ENCODE results near the gene PLXNA2. TPM values are rescaled to one million over a fixed set of nuclear protein-coding genes. Genes with fewer than 3 reads are reported as not detected.

Gene PLXNA2
- total RNA-seq, 1 donor from 2014 or later, result 0.82 TPM

GRCh38 chr1:208289716-208290115 lies 45.5 kb upstream of the PLXNA2 start:
- DNase-seq (no peak), ATAC-seq (ENCODE audit: low read depth) (no peak)
- H3K9me3 Mint-ChIP-seq, result no peaks in the 10 kb centered on the region
- no peaks in the 10 kb centered on the region for H3K4me1 Mint-ChIP-seq
- POLR2A ChIA-PET, result no interaction called here
- H3K27me3 Mint-ChIP-seq, result peaks cover 21% of the 10 kb centered on the region
- TF ChIP-seq CTCF (IDR thresholded peaks at IDR 0.05), result no peak
- H3K27ac Mint-ChIP-seq, result no peak overlapping the region
- no peaks in the 10 kb centered on the region for H3K36me3 Mint-ChIP-seq (ENCODE audit: low read depth)
- CTCF ChIA-PET, result interaction anchor here (0.6 kb wide), 1 partner anchor 11 kb away, joined by 3 read pairs; no protein-coding TSS in a partner anchor
- intact Hi-C loops (cut with micrococcal nuclease), result no loop called here
- no peak overlapping the region for H3K4me3 Mint-ChIP-seq

- no peak for DNase-seq
- Mint-ChIP-seq H3K27ac (no peak overlapping the region), H3K27me3 (peaks cover 18% of the 10 kb centered on the region), H3K9me3 (no peaks in the 10 kb centered on the region), H3K36me3 (ENCODE audit: low read depth) (no peaks in the 10 kb centered on the region), H3K4me3 (no peak overlapping the region), H3K4me1 (no peaks in the 10 kb centered on the region)
- intact Hi-C loops (cut with micrococcal nuclease), result no loop called here
- ChIA-PET POLR2A (no interaction called here), CTCF (no interaction called here)
- no peak for TF ChIP-seq CTCF (IDR thresholded peaks at IDR 0.05)
- no peak for ATAC-seq (ENCODE audit: low read depth)
These were observed 44.3 kb upstream of the PLXNA2 start for GRCh38 chr1:208288495-208288894.

GRCh38 chr1:208280681-208281450 lies 36.7 kb upstream of the PLXNA2 start:
- no peaks in the 10 kb centered on the region for H3K9me3 Mint-ChIP-seq
- TF ChIP-seq CTCF (IDR thresholded peaks at IDR 0.05), result no peak
- H3K36me3 Mint-ChIP-seq (ENCODE audit: low read depth), result no peaks in the 10 kb centered on the region
- CTCF ChIA-PET, result no interaction called here
- no peak overlapping the region for H3K4me3 Mint-ChIP-seq
- ATAC-seq (ENCODE audit: low read depth), result no peak
- H3K27me3 Mint-ChIP-seq, result peaks cover 16% of the 10 kb centered on the region
- H3K27ac Mint-ChIP-seq, result no peak overlapping the region
- DNase-seq, result no peak
- POLR2A ChIA-PET, result no interaction called here
- no peaks in the 10 kb centered on the region for H3K4me1 Mint-ChIP-seq
- intact Hi-C loops (cut with micrococcal nuclease), result no loop called here

GRCh38 chr1:208279826-208280588 lies 35.8 kb upstream of the PLXNA2 start:
- no peaks in the 10 kb centered on the region for H3K36me3 Mint-ChIP-seq (ENCODE audit: low read depth)
- H3K4me3 Mint-ChIP-seq, result no peak overlapping the region
- ChIA-PET CTCF (no interaction called here), POLR2A (no interaction called here)
- no peaks in the 10 kb centered on the region for H3K4me1 Mint-ChIP-seq
- intact Hi-C loops (cut with micrococcal nuclease), result no loop called here
- ATAC-seq (ENCODE audit: low read depth) (no peak), DNase-seq (no peak)
- H3K27ac Mint-ChIP-seq, result no peak overlapping the region
- TF ChIP-seq CTCF (IDR thresholded peaks at IDR 0.05), result no peak
- no peaks in the 10 kb centered on the region for H3K9me3 Mint-ChIP-seq
- H3K27me3 Mint-ChIP-seq, result peaks cover 19% of the 10 kb centered on the region

- Mint-ChIP-seq H3K27ac (no peak overlapping the region), H3K27me3 (peaks cover 20% of the 10 kb centered on the region), H3K4me1 (no peaks in the 10 kb centered on the region), H3K4me3 (no peak overlapping the region), H3K9me3 (no peaks in the 10 kb centered on the region), H3K36me3 (ENCODE audit: low read depth) (no peaks in the 10 kb centered on the region)
- POLR2A ChIA-PET, result no interaction called here
- CTCF ChIA-PET, result no interaction called here
- intact Hi-C loops (cut with micrococcal nuclease), result no loop called here
- DNase-seq (no peak), ATAC-seq (ENCODE audit: low read depth) (no peak)
- no peak for TF ChIP-seq CTCF (IDR thresholded peaks at IDR 0.05)
These were observed 34.5 kb upstream of the PLXNA2 start for GRCh38 chr1:208278638-208279037.

Data from activated B cell treated with CpG ODN at 0.5 μM for 24 hours (primary cell).